Type B pancreatic cell (in vitro differentiated cells): ENCODE data around the gene PEX16. TPM values are rescaled to one million over a fixed set of nuclear protein-coding genes. Genes with fewer than 3 reads are reported as not detected.

Experiments
- DNase-seq: peaks from one replicate; pipeline ENCODE4 v3.0.0; 2021; ENCODE audit warnings: mixed read lengths; ENCODE audit not compliant: unreplicated experiment; ENCODE audit errors: extremely low spot score
- H3K27ac Mint-ChIP-seq: 2 replicates; pipeline ENCODE4 v1.8.0; 2021; ENCODE audit warnings: mild to moderate bottlenecking, mixed read lengths
- H3K27me3 Mint-ChIP-seq: 2 replicates; pipeline ENCODE4 v1.8.0; 2021; ENCODE audit warnings: mixed read lengths
- H3K36me3 Mint-ChIP-seq: 2 replicates; pipeline ENCODE4 v1.8.0; 2021; ENCODE audit warnings: mixed read lengths
- H3K4me1 Mint-ChIP-seq: one replicate; pipeline ENCODE4 v1.8.0; 2021; ENCODE audit warnings: mixed read lengths; ENCODE audit not compliant: unreplicated experiment
- H3K4me3 Mint-ChIP-seq: 2 replicates; pipeline ENCODE4 v1.8.0; 2021; ENCODE audit warnings: mild to moderate bottlenecking, mixed read lengths
- H3K9me3 Mint-ChIP-seq: 2 replicates; pipeline ENCODE4 v1.8.0; 2021; ENCODE audit warnings: mixed read lengths
- total RNA-seq: library from RNA; stranded (reverse); gene quantifications from 2 replicates; pipeline ENCODE4 v1.2.1, GENCODE V29; 2021; ENCODE audit warnings: low replicate concordance
- TF ChIP-seq, protein P1 (sequence below): fragments of 200-600 bp; sonication (generic); conservative IDR thresholded peaks from 2 replicates; pipeline ENCODE4 v1.5.0; 2021; ENCODE audit warnings: antibody characterized with exemption, mild to moderate bottlenecking

Gene PEX16
- total RNA-seq, 1 donor from 2014 or later, result 21.7 TPM

DNA sequence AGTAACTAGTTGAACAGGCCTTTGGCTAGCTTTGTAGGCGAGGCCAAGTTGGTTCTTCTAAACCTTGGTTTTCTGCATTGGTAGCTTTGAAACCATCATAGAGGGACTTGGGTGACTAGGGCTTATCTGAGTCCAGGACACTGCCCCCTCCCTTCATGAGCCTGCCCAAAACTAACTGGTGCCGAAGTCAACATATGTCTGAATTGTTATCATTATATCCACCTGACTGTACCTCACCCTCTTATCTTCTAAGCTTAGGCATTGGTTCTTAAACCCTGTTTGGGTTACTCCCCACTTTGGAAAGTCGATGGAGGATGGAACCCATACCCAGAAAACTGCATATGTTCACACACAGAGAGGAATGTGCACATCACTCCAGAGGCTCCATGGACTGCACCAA lies 39.8 kb downstream of the PEX16 start:
- Mint-ChIP-seq H3K9me3 (no peaks in the 10 kb centered on the region), H3K27ac (no peak overlapping the region), H3K27me3 (no peaks in the 10 kb centered on the region)

DNA sequence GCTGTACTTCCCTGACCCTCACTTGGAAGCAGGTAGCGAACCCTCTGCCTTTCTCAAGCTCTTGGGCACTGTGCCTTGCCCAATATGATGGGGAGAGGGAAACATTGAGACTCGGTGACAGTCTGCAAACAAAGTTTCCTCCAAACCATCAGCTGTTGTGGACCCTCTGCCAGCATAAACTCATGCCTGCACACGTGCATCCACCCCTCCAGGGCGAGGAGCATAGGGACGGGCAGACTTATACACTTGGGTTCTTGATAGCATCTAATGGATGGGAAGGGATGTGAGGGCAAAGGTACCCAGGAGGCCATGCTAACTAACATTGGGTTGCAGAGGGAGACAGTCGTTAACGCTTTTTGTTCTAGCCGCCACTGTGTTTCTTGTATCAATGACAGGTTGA lies 40.5 kb downstream of the PEX16 start:
- no peak for DNase-seq
- TF ChIP-seq, protein P1, sequence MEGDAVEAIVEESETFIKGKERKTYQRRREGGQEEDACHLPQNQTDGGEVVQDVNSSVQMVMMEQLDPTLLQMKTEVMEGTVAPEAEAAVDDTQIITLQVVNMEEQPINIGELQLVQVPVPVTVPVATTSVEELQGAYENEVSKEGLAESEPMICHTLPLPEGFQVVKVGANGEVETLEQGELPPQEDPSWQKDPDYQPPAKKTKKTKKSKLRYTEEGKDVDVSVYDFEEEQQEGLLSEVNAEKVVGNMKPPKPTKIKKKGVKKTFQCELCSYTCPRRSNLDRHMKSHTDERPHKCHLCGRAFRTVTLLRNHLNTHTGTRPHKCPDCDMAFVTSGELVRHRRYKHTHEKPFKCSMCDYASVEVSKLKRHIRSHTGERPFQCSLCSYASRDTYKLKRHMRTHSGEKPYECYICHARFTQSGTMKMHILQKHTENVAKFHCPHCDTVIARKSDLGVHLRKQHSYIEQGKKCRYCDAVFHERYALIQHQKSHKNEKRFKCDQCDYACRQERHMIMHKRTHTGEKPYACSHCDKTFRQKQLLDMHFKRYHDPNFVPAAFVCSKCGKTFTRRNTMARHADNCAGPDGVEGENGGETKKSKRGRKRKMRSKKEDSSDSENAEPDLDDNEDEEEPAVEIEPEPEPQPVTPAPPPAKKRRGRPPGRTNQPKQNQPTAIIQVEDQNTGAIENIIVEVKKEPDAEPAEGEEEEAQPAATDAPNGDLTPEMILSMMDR, result no peak
- Mint-ChIP-seq H3K9me3 (no peaks in the 10 kb centered on the region), H3K4me3 (no peak overlapping the region), H3K4me1 (no peaks in the 10 kb centered on the region), H3K27me3 (no peaks in the 10 kb centered on the region), H3K36me3 (peaks cover 14% of the 10 kb centered on the region), H3K27ac (no peak overlapping the region)

More for the DNA sequence above, 39.8 kb downstream of the PEX16 start:
- no peaks in the 10 kb centered on the region for H3K4me1 Mint-ChIP-seq
- DNase-seq, result no peak
- no peak overlapping the region for H3K4me3 Mint-ChIP-seq
- H3K36me3 Mint-ChIP-seq, result peaks cover 16% of the 10 kb centered on the region
- TF ChIP-seq, protein P1, result no peak

DNA sequence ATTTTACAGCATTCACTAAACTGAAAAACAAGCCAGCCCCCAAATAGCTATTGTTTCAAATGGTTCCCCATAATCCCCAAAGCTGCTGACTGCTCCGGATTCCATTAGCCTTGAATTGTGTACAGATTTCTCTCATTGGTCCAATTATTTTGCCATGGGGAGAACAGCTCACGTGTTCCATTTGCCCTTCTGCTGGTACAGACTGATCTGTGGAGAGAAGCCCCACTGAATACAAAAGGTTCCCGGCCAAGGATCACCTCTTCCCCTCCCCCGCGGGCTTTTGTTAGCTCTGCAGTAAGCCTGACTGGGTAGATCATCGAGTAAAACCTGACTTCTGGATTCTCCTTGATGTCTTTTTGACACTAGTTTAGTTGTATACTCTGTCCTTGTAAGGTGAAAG lies 41.3 kb downstream of the PEX16 start:
- DNase-seq, result no peak
- Mint-ChIP-seq H3K4me1 (no peaks in the 10 kb centered on the region), H3K36me3 (peaks cover 13% of the 10 kb centered on the region), H3K4me3 (no peak overlapping the region), H3K27ac (no peak overlapping the region), H3K9me3 (no peaks in the 10 kb centered on the region), H3K27me3 (no peaks in the 10 kb centered on the region)
- TF ChIP-seq, protein P1, result no peak

DNA sequence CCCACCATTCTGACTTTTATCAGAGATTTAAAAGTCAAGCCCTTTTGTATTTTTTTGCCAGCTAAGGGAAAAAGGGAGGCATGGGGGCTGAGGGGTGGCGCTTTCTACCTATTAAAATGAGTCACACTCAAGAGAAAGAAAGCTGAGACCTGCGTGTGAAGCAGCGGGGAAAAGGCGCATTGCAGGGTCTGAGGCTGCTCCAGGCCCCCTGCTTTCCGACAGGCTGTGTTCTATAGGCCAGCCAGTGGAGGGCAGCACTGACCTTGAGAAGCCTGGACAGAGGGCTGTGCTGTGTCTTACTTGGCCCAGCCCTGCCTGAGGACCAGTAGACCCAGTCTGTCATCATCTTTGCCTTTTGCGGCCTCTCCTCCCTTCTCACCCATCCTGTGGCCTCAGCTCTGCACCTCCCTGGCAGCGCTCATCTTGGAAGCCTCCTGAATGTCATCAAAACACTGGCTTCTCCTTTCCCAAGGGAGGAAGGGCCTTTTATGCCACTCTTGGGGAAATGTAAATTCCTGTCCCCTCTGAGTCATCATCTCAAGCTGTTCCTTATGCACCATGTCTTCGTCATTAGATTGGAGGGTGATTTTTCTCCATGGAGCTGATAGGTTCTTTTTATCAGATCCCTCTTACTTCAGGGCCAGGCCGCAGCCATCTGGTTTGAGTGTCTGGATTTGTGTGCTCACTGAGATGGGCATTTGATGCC lies 44.9 kb downstream of the PEX16 start:
- TF ChIP-seq, protein P1, result peak; percentile 85
- DNase-seq, result no peak
- no peak overlapping the region for H3K4me3 Mint-ChIP-seq
- H3K4me1 Mint-ChIP-seq, result no peaks in the 10 kb centered on the region
- no peaks in the 10 kb centered on the region for H3K9me3 Mint-ChIP-seq
- peaks cover 9% of the 10 kb centered on the region for H3K36me3 Mint-ChIP-seq
- peak overlapping the region; percentile 48 for H3K27ac Mint-ChIP-seq
- H3K27me3 Mint-ChIP-seq, result no peaks in the 10 kb centered on the region

DNA sequence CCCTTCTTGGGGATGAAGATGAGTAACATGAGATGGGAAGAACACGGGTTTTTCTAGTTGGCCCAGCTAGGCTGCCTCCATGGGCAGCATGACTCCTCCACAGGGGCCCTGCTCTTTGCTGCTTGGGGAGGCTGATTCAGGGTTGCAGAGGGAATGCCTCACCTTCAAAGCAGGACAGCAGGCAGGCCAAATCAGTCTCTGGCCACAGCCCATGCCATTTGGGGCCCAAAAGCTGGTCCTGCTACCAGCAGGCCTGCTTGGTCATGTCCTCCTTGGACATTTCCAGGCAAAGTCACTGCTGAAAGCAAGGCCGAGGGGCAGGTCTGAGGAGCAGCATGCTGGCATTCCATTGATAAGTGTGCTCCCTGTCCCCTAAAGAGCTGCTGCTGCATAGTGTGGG lies 46.0 kb downstream of the PEX16 start:
- Mint-ChIP-seq H3K4me3 (no peak overlapping the region), H3K36me3 (peaks cover 13% of the 10 kb centered on the region), H3K9me3 (no peaks in the 10 kb centered on the region), H3K27me3 (no peaks in the 10 kb centered on the region), H3K4me1 (no peaks in the 10 kb centered on the region), H3K27ac (no peak overlapping the region)
- no peak for DNase-seq
- TF ChIP-seq, protein P1, result no peak
